NCI-H1105 treated with DMSO at 0.1 percent for 48 hours (cell line): ENCODE data around the gene PIGU.

Experiments used
- DNase-seq: peaks from one replicate; lab custom pipeline; 2025; lab: John Stamatoyannopoulos, UW

PIGU gene

GRCh38 chr20:34578521-34578920 is 98.4 kb downstream of the PIGU start:
- DNase-seq = no peak

GRCh38 chr20:34578025-34578424 is 98.9 kb downstream of the PIGU start:
- no peak for DNase-seq

GRCh38 chr20:34577061-34577460 is 99.8 kb downstream of the PIGU start:
- DNase-seq = no peak

DNA sequence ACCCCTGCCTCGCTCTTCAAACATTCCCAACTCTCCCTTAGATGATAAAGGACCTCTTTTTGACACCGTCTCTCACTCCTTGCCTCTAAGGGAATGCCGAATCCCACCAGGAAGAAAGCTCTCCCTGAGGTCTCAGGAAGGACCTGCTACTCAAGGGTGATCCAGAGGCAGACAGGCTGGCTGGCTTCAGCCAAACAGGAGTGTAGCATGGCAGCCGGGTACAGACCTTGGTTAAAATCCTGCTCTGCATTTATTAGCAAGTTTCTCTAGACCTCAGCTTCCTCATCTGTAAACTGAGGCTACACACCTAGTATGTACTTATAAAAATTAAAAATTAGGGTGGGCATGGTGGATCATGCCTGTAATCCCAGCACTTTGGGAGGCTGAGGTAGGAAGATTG is 101.1 kb downstream of the PIGU start:
- no peak for DNase-seq

- no peak for DNase-seq
Measured at GRCh38 chr20:34575271-34575670, 101.6 kb downstream of the PIGU start.

DNA sequence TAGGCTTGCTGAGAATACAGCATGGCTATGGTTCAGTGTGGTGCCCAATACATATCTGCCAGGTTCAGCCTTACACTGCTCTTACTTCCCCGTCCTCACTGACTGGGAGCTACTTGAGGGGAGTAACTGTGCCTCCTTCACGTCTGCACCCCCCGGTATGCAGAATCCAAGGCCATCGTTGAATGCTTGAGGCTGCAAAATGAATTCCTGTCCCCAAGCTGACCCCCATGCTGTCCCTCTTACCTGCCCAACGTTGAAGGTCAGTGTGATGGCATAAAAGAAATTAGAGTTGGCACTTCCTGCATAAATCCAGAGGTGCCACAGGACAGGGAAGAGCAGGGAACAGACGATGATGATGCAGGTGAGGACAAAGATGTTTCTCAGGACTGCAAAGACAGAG is 102.0 kb downstream of the PIGU start:
- no peak for DNase-seq

DNA sequence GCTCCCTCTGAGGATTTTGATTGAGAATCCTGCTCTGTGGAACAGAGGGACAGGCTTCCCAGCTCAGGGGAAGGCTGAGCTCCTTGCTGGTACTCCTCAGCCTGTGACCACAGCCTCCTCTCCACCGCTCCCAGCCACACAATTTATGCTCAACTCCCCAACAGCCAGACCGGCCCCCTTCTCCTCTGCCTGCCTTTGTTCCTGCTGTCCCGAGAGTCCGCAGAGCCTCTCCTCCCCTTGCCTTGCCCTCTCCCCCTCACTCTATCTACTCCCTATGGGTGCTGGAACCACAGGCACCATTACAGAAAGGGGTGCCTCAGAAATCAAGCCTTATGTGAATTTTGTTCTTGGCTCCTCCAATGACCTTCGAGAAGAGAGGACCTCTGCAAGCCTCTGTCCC is 102.5 kb downstream of the PIGU start:
- DNase-seq = no peak

GRCh38 chr20:34573541-34574300 is 103.2 kb downstream of the PIGU start:
- DNase-seq = no peak

DNA sequence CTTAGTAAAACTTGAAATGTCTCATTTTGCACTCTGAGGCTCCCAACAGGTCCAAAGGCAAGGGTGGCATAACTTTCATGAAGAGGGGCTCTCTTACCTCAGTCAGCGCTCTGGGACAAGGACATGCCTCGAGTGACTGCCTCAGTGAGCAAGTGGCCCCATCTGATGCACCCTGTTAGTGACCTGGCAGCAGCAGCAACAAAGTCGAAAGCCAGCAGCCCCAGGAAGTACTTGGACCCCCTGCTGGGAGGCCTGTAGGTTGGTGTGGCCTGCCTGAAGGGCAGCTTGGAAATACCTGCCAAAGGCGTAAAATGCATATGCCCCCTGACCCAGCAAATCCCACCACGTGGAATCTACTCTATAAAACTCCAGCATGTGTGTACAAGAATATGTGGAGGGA is 105.1 kb downstream of the PIGU start:
- DNase-seq = no peak

DNA sequence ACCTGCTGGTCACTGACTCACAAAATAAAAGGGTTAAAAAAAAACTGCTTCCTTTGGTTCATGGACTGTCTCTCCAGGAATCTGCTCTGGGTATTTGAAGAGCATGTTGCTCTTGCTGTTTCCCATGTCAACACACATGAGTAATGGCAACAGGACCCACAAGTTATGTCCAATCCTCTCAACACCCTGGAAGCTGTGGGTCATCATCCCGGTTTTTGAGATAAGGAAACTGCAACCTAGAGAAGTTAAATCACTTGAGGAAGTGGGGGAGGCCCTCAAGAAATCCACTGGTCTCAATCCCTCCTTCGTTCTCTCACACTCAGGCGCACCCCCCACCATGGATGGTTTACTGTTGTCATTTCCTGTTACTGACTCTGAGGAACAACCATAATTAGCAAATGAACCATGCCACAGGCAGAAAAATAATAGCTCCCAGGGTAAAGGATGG is 106.0 kb downstream of the PIGU start:
- DNase-seq = no peak

- DNase-seq = no peak
Measured at GRCh38 chr20:34569598-34569997, 107.3 kb downstream of the PIGU start.

- DNase-seq = no peak
Measured at GRCh38 chr20:34567892-34568865, 108.7 kb downstream of the PIGU start.

DNA sequence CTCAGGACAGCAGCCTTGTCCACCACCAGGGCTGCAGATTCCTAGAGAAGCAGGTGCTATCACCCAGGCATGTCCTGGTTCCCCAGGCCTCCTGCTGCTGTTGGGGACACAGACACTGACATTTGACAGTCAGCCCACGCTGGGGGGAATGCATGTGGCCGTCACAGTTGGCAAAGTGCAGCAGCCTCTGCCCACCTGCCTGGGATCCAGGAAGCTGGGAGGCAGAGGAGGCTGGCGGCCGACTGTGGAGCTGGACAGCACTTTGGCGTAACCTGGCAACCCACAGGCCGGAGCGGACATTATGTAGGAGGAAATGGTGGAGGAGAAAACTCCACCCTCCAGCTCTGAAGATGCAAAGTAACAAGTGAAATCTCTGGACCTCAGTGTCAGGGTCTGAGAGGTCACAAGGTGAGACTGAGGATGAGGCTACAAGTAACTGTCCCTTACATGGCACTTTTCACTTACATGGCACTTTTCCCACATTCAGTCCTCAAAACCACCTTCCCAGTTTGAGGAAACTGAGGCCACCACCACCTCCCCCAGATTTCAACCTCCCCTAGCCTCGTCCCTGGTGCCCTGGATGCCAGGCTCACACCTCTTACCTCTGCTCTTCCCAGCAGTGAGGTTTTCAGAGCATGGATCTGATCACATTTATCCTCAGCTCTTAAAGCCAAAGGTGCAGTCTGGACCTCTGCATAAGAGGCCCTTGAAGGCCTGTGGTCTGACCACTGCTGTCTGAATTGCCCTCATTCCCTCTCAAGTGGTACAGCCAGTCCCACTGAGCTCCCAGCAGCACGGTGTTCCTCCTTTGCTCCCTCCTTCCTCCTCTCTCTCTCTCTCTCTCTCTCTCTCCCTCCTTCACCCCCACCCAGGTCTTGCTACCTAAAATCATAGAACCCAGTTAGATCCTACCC is 109.7 kb downstream of the PIGU start:
- no peak for DNase-seq

GRCh38 chr20:34564833-34565232 is 112.1 kb downstream of the PIGU start:
- DNase-seq = no peak

DNA sequence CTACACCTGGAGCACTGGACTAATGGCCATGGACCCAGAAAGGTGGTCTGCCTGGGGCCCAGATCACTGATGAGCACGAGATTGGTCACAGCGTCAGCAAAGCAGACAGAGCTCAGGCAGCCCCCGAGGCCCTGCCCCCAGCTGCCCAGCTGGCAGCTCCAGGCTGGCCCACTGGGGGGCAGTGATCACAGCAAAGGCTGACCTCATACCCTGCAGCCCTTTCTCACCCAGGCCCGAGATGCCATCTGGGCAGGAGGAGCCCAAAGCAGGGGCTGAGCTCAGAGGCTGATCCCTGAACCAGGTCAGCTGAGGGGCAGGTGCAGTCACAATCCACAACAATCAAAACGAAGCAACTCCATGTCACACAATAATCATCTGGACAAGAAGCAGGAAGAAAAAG is 114.3 kb downstream of the PIGU start:
- DNase-seq = peak; percentile 17

DNA sequence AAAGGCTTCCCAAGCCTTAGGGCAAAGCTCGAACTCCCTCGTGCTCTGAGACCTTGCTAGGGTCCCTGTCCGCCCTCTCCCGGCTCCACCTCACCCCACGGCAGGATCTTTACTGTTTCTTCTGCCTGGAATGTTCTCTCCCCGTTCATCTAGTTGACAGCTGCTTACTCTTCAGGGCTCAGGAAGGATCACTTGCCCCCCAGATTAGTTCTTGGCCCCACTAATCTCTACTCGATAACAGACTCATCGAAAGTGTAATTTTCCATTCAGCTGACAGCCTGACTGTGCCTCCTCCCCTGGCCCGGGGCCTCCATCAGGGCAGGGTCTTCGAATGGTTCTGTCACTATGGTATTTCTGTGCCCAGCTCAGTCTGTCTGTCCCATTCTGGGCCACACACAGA is 115.2 kb downstream of the PIGU start:
- DNase-seq = no peak

DNA sequence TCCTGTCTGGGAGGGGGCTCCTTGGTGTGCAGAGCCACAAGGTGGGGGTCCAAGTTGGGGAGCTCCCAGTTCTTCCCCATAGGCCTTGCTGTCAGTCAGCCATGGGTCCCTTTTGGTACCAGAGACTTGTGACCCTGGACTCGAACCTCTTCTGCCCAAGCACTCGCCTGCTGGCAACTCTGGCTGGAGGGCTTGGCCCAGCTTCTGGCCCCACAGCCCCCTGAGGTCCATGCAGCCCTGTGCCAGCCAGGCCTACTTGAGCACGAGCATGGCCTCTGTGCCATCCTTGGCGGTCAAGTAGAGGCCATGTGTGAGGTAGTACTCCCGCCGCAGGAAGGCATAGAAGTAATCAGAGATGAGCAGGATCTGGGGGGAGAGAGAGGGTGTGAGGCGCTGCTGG is 116.3 kb downstream of the PIGU start:
- DNase-seq = no peak

DNA sequence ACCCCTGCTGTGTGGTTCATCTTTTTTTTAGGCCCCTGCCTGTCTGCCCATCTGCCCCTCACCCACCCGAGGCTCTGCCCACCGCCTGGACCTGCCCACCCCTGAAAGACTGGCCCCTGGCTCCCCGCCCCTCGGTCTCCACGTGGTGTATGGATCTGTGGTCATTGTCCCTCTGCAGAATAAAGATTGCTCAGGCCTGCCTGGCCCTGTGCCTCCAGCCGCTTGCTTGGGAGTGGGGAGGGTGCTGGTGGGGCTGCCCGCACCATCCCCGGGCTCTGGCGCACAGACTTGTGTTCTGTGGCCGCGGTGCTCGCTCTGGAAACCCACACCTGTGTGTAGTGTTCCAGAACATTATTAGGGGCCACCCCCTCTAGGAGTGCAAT is 116.8 kb downstream of the PIGU start:
- DNase-seq = no peak

- DNase-seq = no peak
Measured at GRCh38 chr20:34559311-34560140, 117.4 kb downstream of the PIGU start.

DNA sequence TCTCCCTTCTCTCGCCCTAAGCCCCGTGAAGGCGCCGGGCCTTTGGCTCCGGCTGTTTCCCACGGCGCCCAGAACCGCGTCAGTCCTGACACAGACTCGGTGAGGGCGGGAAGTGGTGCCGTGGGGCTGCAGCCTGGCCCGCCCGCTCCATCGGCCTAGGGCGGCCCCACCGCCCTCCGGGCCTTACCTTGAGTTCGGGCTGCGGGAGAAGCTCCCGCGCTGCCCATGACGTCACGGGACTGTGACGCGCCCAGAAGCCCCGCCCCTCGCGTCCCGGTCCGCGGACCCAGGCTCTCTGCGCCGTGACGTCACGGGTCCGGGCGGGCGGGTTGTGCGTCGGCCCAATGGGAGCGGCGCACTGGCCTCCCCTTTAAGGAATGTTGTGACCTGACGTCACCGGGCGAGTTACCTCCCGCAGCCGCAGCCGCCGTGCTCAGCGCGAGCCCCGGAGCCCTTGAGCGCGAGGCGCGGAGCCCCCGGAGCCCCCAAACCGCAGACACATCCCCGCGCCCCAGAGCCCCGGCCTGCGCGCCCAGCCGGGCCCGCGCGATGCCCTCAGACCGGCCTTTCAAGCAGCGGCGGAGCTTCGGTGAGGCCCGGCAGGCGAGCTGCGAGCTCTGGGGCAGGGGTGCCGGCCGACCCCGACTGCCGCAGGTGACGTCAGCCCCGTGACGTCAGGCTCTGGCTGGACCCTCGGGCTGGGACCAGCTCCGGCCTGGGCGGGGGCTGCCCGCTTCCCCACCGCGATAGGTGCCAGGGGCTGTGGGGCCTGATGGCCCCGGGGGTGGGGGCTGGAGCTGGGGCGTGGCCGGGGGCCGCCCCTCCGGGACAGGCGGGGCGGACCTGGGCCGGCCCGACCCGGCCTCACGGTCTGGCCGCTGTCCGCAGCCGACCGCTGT is 118.3 kb downstream of the PIGU start, which contains the start of gene MAP1LC3A:
MAP1LC3A (plus strand) TSS at position 399 of the 899 bp plus-strand sequence; CDS start at position 550, 151 bp downstream.
- peak; percentile 84 for DNase-seq
